Trophoblast cell (in vitro differentiated cells and primary cell): Measurements from ENCODE around the gene SLC22A5.

Experiments used
- DNase-seq, 2 donors: peaks; one replicate each; pipeline ENCODE4 v3.0.0-alpha.2; 2016
- H2AFZ ChIP-seq: 2 replicates; pipeline ENCODE4 v1.6.1; 2013; ENCODE audit warnings: low read length, moderate library complexity, mild to moderate bottlenecking; ENCODE audit not compliant: insufficient read depth, poor library complexity
- H2AK5ac ChIP-seq: 2 replicates; pipeline ENCODE4 v1.6.1; 2013; ENCODE audit warnings: mild to moderate bottlenecking, low read length
- H2BK120ac ChIP-seq: 2 replicates; pipeline ENCODE4 v1.6.1; 2013; ENCODE audit warnings: low read length, mild to moderate bottlenecking, moderate library complexity; ENCODE audit not compliant: insufficient read depth, poor library complexity
- H2BK12ac ChIP-seq: 2 replicates; pipeline ENCODE4 v1.6.1; 2013; ENCODE audit warnings: mild to moderate bottlenecking, low read length, moderate library complexity
- H2BK5ac ChIP-seq: 2 replicates; pipeline ENCODE4 v1.6.1; 2013; ENCODE audit warnings: low read length, low read depth, moderate library complexity, mild to moderate bottlenecking; ENCODE audit not compliant: poor library complexity
- H3K14ac ChIP-seq: 2 replicates; pipeline ENCODE4 v1.6.1; 2013; ENCODE audit warnings: mild to moderate bottlenecking, low read length
- H3K18ac ChIP-seq: 2 replicates; pipeline ENCODE4 v1.6.1; 2013; ENCODE audit warnings: mild to moderate bottlenecking, low read length
- H3K23ac ChIP-seq: 2 replicates; pipeline ENCODE4 v1.6.1; 2013; ENCODE audit warnings: low read length
- H3K27ac ChIP-seq: 2 replicates; pipeline ENCODE4 v1.5.1; 2013; ENCODE audit warnings: low read depth, mild to moderate bottlenecking, inconsistent platforms, low read length, moderate library complexity
- H3K27me3 ChIP-seq: 2 replicates; pipeline ENCODE4 v1.6.1; 2013; ENCODE audit warnings: inconsistent platforms, mild to moderate bottlenecking, low read length, moderate library complexity; ENCODE audit not compliant: insufficient read depth
- H3K36me3 ChIP-seq, 2 experiments: 1 replicate in 1 of 2; 2 replicates in 1 of 2; pipeline ENCODE4 v1.6.1; 2013; ENCODE audit warnings: low read length in 2 of 2, mild to moderate bottlenecking in 2 of 2, moderate library complexity in 1 of 2; ENCODE audit not compliant: insufficient read depth in 2 of 2, control insufficient read depth in 1 of 2
- H3K4ac ChIP-seq: 2 replicates; pipeline ENCODE4 v1.6.1; 2013; ENCODE audit warnings: low read depth, mild to moderate bottlenecking, low read length, moderate library complexity
- H3K4me1 ChIP-seq, 2 experiments: 1 replicate in 1 of 2; 2 replicates in 1 of 2; pipeline ENCODE4 v1.6.1; 2013; ENCODE audit warnings: low read length in 2 of 2, mild to moderate bottlenecking in 2 of 2, moderate library complexity in 1 of 2; ENCODE audit not compliant: insufficient read depth in 2 of 2, control insufficient read depth in 1 of 2
- H3K4me2 ChIP-seq: 2 replicates; pipeline ENCODE4 v1.6.1; 2013; ENCODE audit warnings: inconsistent platforms, mild to moderate bottlenecking, low read length, moderate library complexity
- H3K4me3 ChIP-seq: 2 replicates; pipeline ENCODE4 v1.5.1; 2013; ENCODE audit warnings: mild to moderate bottlenecking, low read depth, low read length, inconsistent platforms
- H3K79me1 ChIP-seq: one replicate; pipeline ENCODE4 v1.6.1; 2013; ENCODE audit warnings: low read length
- H3K79me2 ChIP-seq: 2 replicates; pipeline ENCODE4 v1.6.1; 2013; ENCODE audit warnings: low read length, mild to moderate bottlenecking; ENCODE audit not compliant: control insufficient read depth, insufficient read depth, poor library complexity
- H3K9ac ChIP-seq: 2 replicates; pipeline ENCODE4 v1.6.1; 2013; ENCODE audit warnings: mild to moderate bottlenecking, low read length
- H3K9me3 ChIP-seq: 2 replicates; pipeline ENCODE4 v1.6.1; 2013; ENCODE audit warnings: low read depth, mild to moderate bottlenecking, control low read depth, inconsistent platforms, low read length; ENCODE audit not compliant: insufficient read depth
- H4K12ac ChIP-seq: 2 replicates; pipeline ENCODE4 v1.6.1; 2013; ENCODE audit warnings: low read depth, mild to moderate bottlenecking, low read length, moderate library complexity
- H4K8ac ChIP-seq: 2 replicates; pipeline ENCODE4 v1.6.1; 2013; ENCODE audit warnings: low read depth, mild to moderate bottlenecking, low read length, moderate library complexity
- H4K91ac ChIP-seq: one replicate; pipeline ENCODE4 v1.6.1; 2013; ENCODE audit warnings: low read depth, mild to moderate bottlenecking, low read length, moderate library complexity
- WGBS: extraction: QIAGEN DNeasy Blood & Tissue Kit; methylation state at CpG from one replicate; pipeline ENCODE4 v1.1.7; 2013; ENCODE audit warnings: missing lambda C conversion rate; ENCODE audit not compliant: insufficient read length, insufficient coverage; ENCODE audit errors: extremely low coverage; 5-methylcytosine and 5-hydroxymethylcytosine counted together

The SLC22A5 gene

GRCh38 chr5:132420706-132421272, 51.3 kb downstream of the SLC22A5 start:
- Histone ChIP-seq H3K4ac (no peak overlapping the region), H3K4me1 (peaks cover 0 to 12% of the 10 kb centered on the region in 2 experiments), H3K18ac (no peak overlapping the region), H3K36me3 (no peaks in the 10 kb centered on the region), H3K27ac (no peak overlapping the region), H2AFZ (no peak overlapping the region), H3K9ac (no peak overlapping the region), H3K9me3 (peaks cover 2% of the 10 kb centered on the region), H4K12ac (no peak overlapping the region), H3K27me3 (no peaks in the 10 kb centered on the region), H2BK120ac (no peak overlapping the region), H4K8ac (peak overlapping the region; percentile 13), H2BK12ac (no peak overlapping the region), H3K4me3 (no peak overlapping the region), H4K91ac (no peak overlapping the region), H3K14ac (no peak overlapping the region), H3K79me1 (no peaks in the 10 kb centered on the region), H3K23ac (no peak overlapping the region), H3K79me2 (no peaks in the 10 kb centered on the region), H2BK5ac (no peak overlapping the region), H3K4me2 (no peak overlapping the region), H2AK5ac (no peak overlapping the region)
- no CpG with 5 or more reads among the region's 7 CpGs for WGBS
- no peak for DNase-seq

GRCh38 chr5:132421462-132421861, 52.0 kb downstream of the SLC22A5 start:
- no peaks in the 10 kb centered on the region for H3K36me3 ChIP-seq
- no peaks in the 10 kb centered on the region for H3K27me3 ChIP-seq
- H3K4me1 ChIP-seq, result peaks cover 4 to 16% of the 10 kb centered on the region in 2 experiments
- no peaks in the 10 kb centered on the region for H3K79me1 ChIP-seq
- no peak overlapping the region for H2BK12ac ChIP-seq
- DNase-seq, result no peak
- peaks cover 2% of the 10 kb centered on the region for H3K9me3 ChIP-seq
- no CpG with 5 or more reads among the region's 3 CpGs for WGBS
- no peak overlapping the region for H3K9ac ChIP-seq
- H4K8ac ChIP-seq, result no peak overlapping the region
- no peak overlapping the region for H3K4ac ChIP-seq
- H4K91ac ChIP-seq, result no peak overlapping the region
- no peak overlapping the region for H3K4me3 ChIP-seq
- no peak overlapping the region for H3K4me2 ChIP-seq
- no peak overlapping the region for H3K27ac ChIP-seq
- H3K79me2 ChIP-seq, result no peaks in the 10 kb centered on the region
- no peak overlapping the region for H2AFZ ChIP-seq
- H2BK5ac ChIP-seq, result no peak overlapping the region
- no peak overlapping the region for H4K12ac ChIP-seq
- H2BK120ac ChIP-seq, result no peak overlapping the region
- H3K23ac ChIP-seq, result no peak overlapping the region
- H3K18ac ChIP-seq, result no peak overlapping the region
- H3K14ac ChIP-seq, result no peak overlapping the region
- no peak overlapping the region for H2AK5ac ChIP-seq

DNA sequence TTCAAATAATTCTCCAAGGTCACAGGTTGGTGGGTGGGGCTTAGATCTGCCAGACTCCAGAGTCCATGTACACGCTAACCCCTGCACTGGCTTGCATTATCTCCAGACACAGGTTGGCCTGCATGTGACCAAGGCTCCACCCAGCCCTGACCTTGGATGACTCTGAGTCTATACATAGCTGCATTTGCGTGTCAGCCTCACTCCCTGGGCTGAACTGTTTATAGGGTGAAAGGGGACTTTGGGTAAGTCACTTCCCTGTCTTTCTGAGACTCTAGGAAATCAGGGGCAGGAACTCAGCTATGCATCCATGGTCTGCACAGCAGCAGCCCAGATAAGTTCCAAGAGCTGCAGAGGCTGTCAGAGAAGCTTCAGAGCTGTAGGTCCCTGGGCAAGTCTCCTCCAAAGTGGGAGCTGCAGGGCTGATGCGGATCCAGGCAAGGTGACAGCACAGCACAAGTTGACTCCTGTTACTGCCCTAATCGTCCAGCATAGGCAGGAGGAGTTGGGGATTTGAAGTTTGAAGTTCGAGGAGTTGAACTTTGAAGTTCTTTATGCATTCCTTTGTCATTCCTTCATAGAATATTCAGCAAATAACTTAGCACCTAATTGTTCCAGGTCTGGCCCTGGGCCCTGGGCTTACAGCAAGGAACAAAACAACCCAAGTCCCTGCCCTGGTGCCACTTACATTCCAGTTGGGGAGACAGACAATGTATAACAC, 53.4 kb downstream of the SLC22A5 start:
- Histone ChIP-seq H3K14ac (no peak overlapping the region), H3K4me2 (no peak overlapping the region), H3K4me3 (no peak overlapping the region), H3K79me2 (no peaks in the 10 kb centered on the region), H3K23ac (no peak overlapping the region), H4K8ac (no peak overlapping the region), H2BK5ac (no peak overlapping the region), H2AK5ac (no peak overlapping the region), H4K12ac (no peak overlapping the region), H3K18ac (no peak overlapping the region), H2BK12ac (no peak overlapping the region), H3K4ac (no peak overlapping the region), H3K36me3 (no peaks in the 10 kb centered on the region), H3K27ac (no peak overlapping the region), H3K9me3 (peaks cover under 1% of the 10 kb centered on the region), H2BK120ac (no peak overlapping the region), H3K4me1 (peaks cover 16 to 28% of the 10 kb centered on the region in 2 experiments), H4K91ac (no peak overlapping the region), H3K9ac (no peak overlapping the region), H2AFZ (no peak overlapping the region), H3K79me1 (peaks cover 4% of the 10 kb centered on the region), H3K27me3 (no peaks in the 10 kb centered on the region)
- WGBS, result no CpG with 5 or more reads among the region's 5 CpGs
- DNase-seq, result peak; percentile 58 to 69

DNA sequence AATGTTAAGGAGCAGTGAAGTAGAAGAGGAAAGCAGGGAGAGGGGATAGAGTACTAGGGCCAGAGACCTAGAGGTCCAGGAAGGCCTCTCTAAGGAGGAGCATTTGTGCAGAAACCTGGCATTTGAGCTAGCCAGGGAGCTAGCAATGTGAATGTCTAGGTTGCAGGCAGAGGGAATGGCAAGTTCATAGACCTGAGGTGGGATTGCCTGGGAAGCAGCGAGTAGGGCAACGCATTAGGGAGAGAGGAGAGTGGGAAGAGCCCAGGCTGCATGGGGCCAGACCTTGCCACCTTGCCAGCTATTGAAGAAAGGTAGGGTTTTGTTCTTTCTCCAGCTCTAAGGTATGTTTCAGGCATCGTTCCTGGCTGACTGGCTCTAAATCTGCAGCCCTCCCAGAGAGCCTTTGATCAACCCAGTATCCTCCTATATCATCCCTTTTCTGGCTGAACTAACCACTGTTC, 54.0 kb downstream of the SLC22A5 start:
- no peaks in the 10 kb centered on the region for H3K9me3 ChIP-seq
- H4K8ac ChIP-seq, result no peak overlapping the region
- H2BK5ac ChIP-seq, result no peak overlapping the region
- no peak overlapping the region for H3K9ac ChIP-seq
- H3K79me2 ChIP-seq, result no peaks in the 10 kb centered on the region
- H3K14ac ChIP-seq, result no peak overlapping the region
- H3K27ac ChIP-seq, result no peak overlapping the region
- no peak overlapping the region for H2AK5ac ChIP-seq
- H3K27me3 ChIP-seq, result no peaks in the 10 kb centered on the region
- no peak overlapping the region for H2BK12ac ChIP-seq
- H2BK120ac ChIP-seq, result no peak overlapping the region
- no peak for DNase-seq
- H3K4me3 ChIP-seq, result no peak overlapping the region
- H3K23ac ChIP-seq, result no peak overlapping the region
- H3K4me2 ChIP-seq, result no peak overlapping the region
- H4K91ac ChIP-seq, result no peak overlapping the region
- no peak overlapping the region for H3K4ac ChIP-seq
- peaks cover 18 to 31% of the 10 kb centered on the region in 2 experiments for H3K4me1 ChIP-seq
- H4K12ac ChIP-seq, result no peak overlapping the region
- no CpG with 5 or more reads among the region's 3 CpGs for WGBS
- H3K36me3 ChIP-seq, result no peaks in the 10 kb centered on the region
- peaks cover 6% of the 10 kb centered on the region for H3K79me1 ChIP-seq
- H2AFZ ChIP-seq, result no peak overlapping the region
- no peak overlapping the region for H3K18ac ChIP-seq
